HepG2 (cell line): ENCODE results near the gene KANSL1. TPM values are rescaled to one million over a fixed set of nuclear protein-coding genes. Genes with fewer than 3 reads are reported as not detected.

Experiments
- BRD4 ChIP-seq: sonication (generic); formaldehyde crosslinking; IDR thresholded peaks from 2 replicates; pipeline ENCODE4 v1.4.0; 2020; ENCODE audit warnings: missing genetic modification reagents
- EEA1 ChIP-seq: sonication (generic); formaldehyde crosslinking; IDR thresholded peaks from 2 replicates; pipeline ENCODE4 v1.5.1; 2020; ENCODE audit warnings: mild to moderate bottlenecking, missing genetic modification reagents, borderline replicate concordance
- MLXIP ChIP-seq: sonication (generic); formaldehyde crosslinking; IDR thresholded peaks from 2 replicates; pipeline ENCODE4 v1.9.0; 2021; ENCODE audit warnings: missing genetic modification reagents, borderline replicate concordance
- MTA3 ChIP-seq: sonication (generic); formaldehyde crosslinking; IDR thresholded peaks from 2 replicates; pipeline ENCODE4 v1.4.0; 2020; ENCODE audit warnings: missing genetic modification reagents
- NAIF1 ChIP-seq: sonication (generic); formaldehyde crosslinking; IDR thresholded peaks from 2 replicates; pipeline ENCODE4 v1.5.0; 2020; ENCODE audit warnings: mild to moderate bottlenecking, missing genetic modification reagents, borderline replicate concordance
- NKX3-1 ChIP-seq: sonication (generic); formaldehyde crosslinking; IDR thresholded peaks from 2 replicates; pipeline ENCODE4 v1.5.0; 2020; ENCODE audit warnings: missing genetic modification reagents
- ONECUT2 ChIP-seq: sonication (generic); formaldehyde crosslinking; IDR thresholded peaks from 2 replicates; pipeline ENCODE4 v1.4.0; 2020; ENCODE audit warnings: missing genetic modification reagents
- SMYD3 ChIP-seq: sonication (generic); formaldehyde crosslinking; IDR thresholded peaks from 2 replicates; pipeline ENCODE4 v1.8.1; 2023; ENCODE audit warnings: mild to moderate bottlenecking, missing genetic modification reagents
- SOX5 ChIP-seq: IDR thresholded peaks from 2 replicates; pipeline ENCODE4 v1.6.1; 2016; ENCODE audit warnings: borderline replicate concordance
- SP5 ChIP-seq: IDR thresholded peaks from 2 replicates; pipeline ENCODE4 v1.6.1; 2016; ENCODE audit warnings: low read depth, borderline replicate concordance
- STAG1 ChIP-seq: sonication (generic); formaldehyde crosslinking; IDR thresholded peaks from 2 replicates; pipeline ENCODE4 v1.4.0; 2020; ENCODE audit warnings: missing genetic modification reagents
- ZBTB14 ChIP-seq: sonication (generic); formaldehyde crosslinking; IDR thresholded peaks from 2 replicates; pipeline ENCODE4 v1.4.0; 2020; ENCODE audit warnings: missing genetic modification reagents
- ZNF180 ChIP-seq: sonication (generic); formaldehyde crosslinking; IDR thresholded peaks from 2 replicates; pipeline ENCODE4 v1.4.0; 2020; ENCODE audit warnings: low read depth, missing genetic modification reagents, borderline replicate concordance
- ZNF292 ChIP-seq: sonication (generic); formaldehyde crosslinking; IDR thresholded peaks from 2 replicates; pipeline ENCODE4 v1.8.1; 2022; ENCODE audit warnings: mild to moderate bottlenecking, low read depth, missing genetic modification reagents, borderline replicate concordance
- ZNF383 ChIP-seq: sonication (generic); formaldehyde crosslinking; IDR thresholded peaks from 2 replicates; pipeline ENCODE4 v1.4.0; 2020; ENCODE audit warnings: missing genetic modification reagents, mild to moderate bottlenecking, borderline replicate concordance
- ZNF512B ChIP-seq: sonication (generic); formaldehyde crosslinking; IDR thresholded peaks from 2 replicates; pipeline ENCODE4 v1.5.1; 2020; ENCODE audit warnings: missing genetic modification reagents, mild to moderate bottlenecking, borderline replicate concordance
- ZNF674 ChIP-seq: sonication (generic); formaldehyde crosslinking; IDR thresholded peaks from 2 replicates; pipeline ENCODE4 v1.5.0; 2020; ENCODE audit warnings: low read depth, mild to moderate bottlenecking, missing genetic modification reagents
- ZNF691 ChIP-seq: sonication (generic); formaldehyde crosslinking; IDR thresholded peaks from 2 replicates; pipeline ENCODE4 v1.4.0; 2020; ENCODE audit warnings: missing genetic modification reagents, low read depth, mild to moderate bottlenecking, borderline replicate concordance
- polyA plus RNA-seq, 8 experiments: library from polyadenylated mRNA; depleted of rRNA in 3 of 8; stranded (reverse) in 7 of 8; unstranded in 1 of 8; fragments of >200 nt; fragmentation: Illumina TruSeq in 4 of 8; extraction: Trizol in 4 of 8; gene quantifications; 2 replicates each; pipeline versions ENCODE4 v1.2.1 to v1.2.3, GENCODE V29; 2011 to 2016; ENCODE audit warnings: low read depth in 4 of 8, missing spikeins in 1 of 8, mixed read lengths in 1 of 8; ENCODE audit not compliant: insufficient read depth in 1 of 8
- total RNA-seq, 5 experiments: library from RNA; depleted of rRNA; stranded (reverse); fragments of >200 nt; fragmentation: Illumina TruSeq; extraction: Trizol; gene quantifications; 2 replicates each; pipeline ENCODE4 v1.2.3, GENCODE V29; 2016; ENCODE audit warnings: low read depth in 1 of 5
- TF ChIP-seq, protein P1 (sequence below): conservative IDR thresholded peaks from 2 replicates; pipeline ENCODE4 v1.6.1; 2018; ENCODE audit warnings: missing genetic modification reagents

The KANSL1 gene
- total and polyA plus RNA-seq, 2 of the 13 experiments (the other 11 are each of a cell fraction or from before 2014, with no cell fraction given) = 24.0 to 59.6 TPM

GRCh38 chr17:46193626-46194392 is 580 bp upstream of the KANSL1 start (continued):
- TF ChIP-seq NKX3-1 (CRISPR knock-in tag) (peak; percentile 55; the same call in 1 of the 2 replicates), MTA3 (CRISPR knock-in tag) (peak; percentile 19; the same call in 1 of the 2 replicates), ONECUT2 (CRISPR knock-in tag) (no peak), ZNF512B (CRISPR knock-in tag) (no peak), BRD4 (CRISPR knock-in tag) (no peak), EEA1 (CRISPR knock-in tag) (peak; percentile 87; the same call in 1 of the 2 replicates), NAIF1 (no peak; the same call in 1 of the 2 replicates), SOX5 (CRISPR knock-in tag) (no peak; the same call in 1 of the 2 replicates), ZNF292 (no peak; the same call in 1 of the 2 replicates), ZNF383 (CRISPR knock-in tag) (no peak), ZNF674 (CRISPR knock-in tag) (no peak; the same call in 1 of the 2 replicates), MLXIP (CRISPR knock-in tag) (no peak), ZBTB14 (CRISPR knock-in tag) (no peak), ZNF180 (CRISPR knock-in tag) (no peak; the same call in 1 of the 2 replicates), STAG1 (peak; percentile 19; the same call in 1 of the 2 replicates), ZNF691 (CRISPR knock-in tag) (peak; percentile 98), SMYD3 (CRISPR knock-in tag) (no peak), SP5 (CRISPR knock-in tag) (peak; percentile 24)
- TF ChIP-seq, protein P1, sequence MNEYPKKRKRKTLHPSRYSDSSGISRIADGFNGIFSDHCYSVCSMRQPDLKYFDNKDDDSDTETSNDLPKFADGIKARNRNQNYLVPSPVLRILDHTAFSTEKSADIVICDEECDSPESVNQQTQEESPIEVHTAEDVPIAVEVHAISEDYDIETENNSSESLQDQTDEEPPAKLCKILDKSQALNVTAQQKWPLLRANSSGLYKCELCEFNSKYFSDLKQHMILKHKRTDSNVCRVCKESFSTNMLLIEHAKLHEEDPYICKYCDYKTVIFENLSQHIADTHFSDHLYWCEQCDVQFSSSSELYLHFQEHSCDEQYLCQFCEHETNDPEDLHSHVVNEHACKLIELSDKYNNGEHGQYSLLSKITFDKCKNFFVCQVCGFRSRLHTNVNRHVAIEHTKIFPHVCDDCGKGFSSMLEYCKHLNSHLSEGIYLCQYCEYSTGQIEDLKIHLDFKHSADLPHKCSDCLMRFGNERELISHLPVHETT (CRISPR knock-in tag) = peak; percentile 72; the same call in 1 of the 2 replicates
